LHCN-M2 (cell line): ENCODE results near the gene UBE2G2. TPM values are rescaled to one million over a fixed set of nuclear protein-coding genes. Genes with fewer than 3 reads are reported as not detected.

Experiments
- DNase-seq: peaks from one replicate; pipeline ENCODE4 v3.0.0-alpha.2; 2012; ENCODE audit warnings: low read depth
- total RNA-seq: library from RNA; depleted of rRNA; stranded (reverse); fragments of >200 nt; gene quantifications from 2 replicates; pipeline ENCODE4 v1.2.3, GENCODE V29; 2014

UBE2G2 gene
- total RNA-seq, 1 experiment from 2014 or later: 54.5 TPM

- DNase-seq: no peak
Observed at GRCh38 chr21:44765231-44766013, 36.2 kb downstream of the UBE2G2 start.

GRCh38 chr21:44764319-44765230 lies 37.0 kb downstream of the UBE2G2 start:
- DNase-seq: no peak

GRCh38 chr21:44763451-44764318 lies 37.9 kb downstream of the UBE2G2 start:
- no peak for DNase-seq

- no peak for DNase-seq
Observed at GRCh38 chr21:44763050-44763378, 38.6 kb downstream of the UBE2G2 start.

GRCh38 chr21:44762221-44763049 lies 39.2 kb downstream of the UBE2G2 start:
- DNase-seq: no peak

GRCh38 chr21:44761747-44762208 lies 39.8 kb downstream of the UBE2G2 start:
- no peak for DNase-seq

GRCh38 chr21:44761011-44761729 lies 40.5 kb downstream of the UBE2G2 start:
- DNase-seq: no peak

- no peak for DNase-seq
Observed at GRCh38 chr21:44760376-44760775, 41.2 kb downstream of the UBE2G2 start.

- DNase-seq: no peak
Observed at GRCh38 chr21:44759628-44760285, 41.9 kb downstream of the UBE2G2 start.

- no peak for DNase-seq
Observed at GRCh38 chr21:44758781-44759627, 42.6 kb downstream of the UBE2G2 start.

- DNase-seq: no peak
Observed at GRCh38 chr21:44758141-44758561, 43.5 kb downstream of the UBE2G2 start.

GRCh38 chr21:44757731-44758130 lies 43.9 kb downstream of the UBE2G2 start:
- DNase-seq: no peak

GRCh38 chr21:44756423-44757185 lies 45.0 kb downstream of the UBE2G2 start:
- DNase-seq: no peak

- DNase-seq: no peak
Observed at GRCh38 chr21:44755227-44755626, 46.4 kb downstream of the UBE2G2 start.

GRCh38 chr21:44753357-44753756 lies 48.3 kb downstream of the UBE2G2 start:
- DNase-seq: no peak

- no peak for DNase-seq
Observed at GRCh38 chr21:44752671-44753235, 48.9 kb downstream of the UBE2G2 start.
